NCI-H524 (cell line): ENCODE results near the gene PVALB.

Source experiments
- DNase-seq, 2 experiments: peaks; one replicate each; lab custom pipeline; 2025; lab: John Stamatoyannopoulos, UW

The PVALB gene

DNA sequence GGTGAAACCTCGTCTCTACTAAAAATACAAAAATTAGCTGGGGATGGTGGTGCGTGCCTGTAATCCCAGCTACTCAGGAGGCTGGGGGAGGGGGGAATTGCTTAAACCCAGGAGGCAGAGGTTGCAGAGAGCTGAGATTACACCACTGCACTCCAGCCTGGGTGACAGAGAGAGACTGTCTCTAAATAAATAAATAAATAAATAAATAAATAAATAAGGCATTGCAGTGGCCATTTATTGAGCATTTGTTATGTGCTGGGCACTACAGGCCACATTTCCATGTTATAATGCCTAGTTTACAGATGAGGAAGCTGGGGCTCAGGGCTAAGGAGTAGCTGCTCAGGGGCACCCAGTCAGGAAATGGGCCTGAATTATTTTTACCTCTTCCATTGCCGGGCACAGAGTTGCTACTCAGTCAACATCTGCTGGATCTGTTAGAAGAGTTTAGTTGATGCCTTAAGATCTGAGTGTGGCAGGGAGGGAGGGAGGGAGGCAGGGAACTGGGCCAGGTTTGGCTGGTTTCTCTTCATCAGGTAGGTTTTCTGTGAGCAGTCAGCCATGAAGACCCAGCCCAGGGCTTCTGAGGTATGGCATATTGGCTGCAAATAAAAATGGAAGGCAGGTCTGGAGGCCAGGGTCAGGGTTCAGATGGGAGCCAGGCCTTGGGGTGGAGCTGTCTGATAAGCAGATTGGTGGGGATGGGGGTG lies 5.6 kb downstream of the PVALB start:
- DNase-seq, result no peak

DNA sequence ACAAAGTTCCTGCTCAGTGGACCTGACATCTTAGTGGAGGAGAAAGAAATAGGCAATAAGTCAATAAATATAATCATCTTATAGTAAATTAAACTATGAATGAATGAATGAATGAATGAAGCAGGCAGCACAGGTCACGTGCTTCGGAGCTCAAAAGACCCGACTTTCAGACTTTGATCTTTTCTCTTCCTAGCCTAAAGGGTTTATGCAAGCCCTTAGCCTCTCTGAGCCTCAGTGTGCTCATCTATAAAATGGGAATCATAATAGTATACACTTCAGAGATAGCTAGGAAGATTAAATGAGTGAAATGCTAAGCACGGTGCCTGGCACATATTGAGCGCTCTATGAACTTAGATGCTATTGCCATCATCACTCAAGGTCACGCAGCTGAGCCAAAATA lies 7.5 kb downstream of the PVALB start:
- no peak for DNase-seq

DNA sequence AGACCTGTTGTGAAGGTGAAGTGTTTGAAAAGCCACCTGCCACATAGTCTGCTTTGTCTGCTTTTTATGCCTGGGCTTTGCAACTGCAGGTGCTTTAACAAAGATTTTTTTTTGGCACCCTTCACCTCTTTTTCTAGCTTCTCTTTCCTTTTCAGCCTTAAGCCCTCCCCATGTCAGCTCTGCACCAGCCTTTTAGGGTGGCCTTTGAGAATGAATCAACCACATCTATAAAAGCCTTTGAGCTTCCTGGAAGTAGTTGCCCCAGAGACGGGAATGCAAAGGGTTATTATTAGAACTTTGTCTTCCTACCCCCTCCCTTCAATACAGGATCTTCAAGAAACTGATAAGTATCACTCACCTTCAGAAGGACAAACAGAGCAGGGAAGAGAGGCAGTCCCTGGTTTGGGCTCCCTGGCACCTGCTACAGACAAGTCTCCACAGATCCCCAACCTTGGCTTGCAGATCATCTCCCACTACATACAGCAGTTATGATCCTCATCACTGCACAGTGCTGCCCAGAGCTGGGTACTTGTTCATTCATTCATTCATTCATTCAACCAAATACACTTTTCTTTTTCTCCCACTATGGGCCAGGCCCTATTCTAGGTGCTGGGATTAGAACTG lies 8.0 kb downstream of the PVALB start:
- no peak for DNase-seq

DNA sequence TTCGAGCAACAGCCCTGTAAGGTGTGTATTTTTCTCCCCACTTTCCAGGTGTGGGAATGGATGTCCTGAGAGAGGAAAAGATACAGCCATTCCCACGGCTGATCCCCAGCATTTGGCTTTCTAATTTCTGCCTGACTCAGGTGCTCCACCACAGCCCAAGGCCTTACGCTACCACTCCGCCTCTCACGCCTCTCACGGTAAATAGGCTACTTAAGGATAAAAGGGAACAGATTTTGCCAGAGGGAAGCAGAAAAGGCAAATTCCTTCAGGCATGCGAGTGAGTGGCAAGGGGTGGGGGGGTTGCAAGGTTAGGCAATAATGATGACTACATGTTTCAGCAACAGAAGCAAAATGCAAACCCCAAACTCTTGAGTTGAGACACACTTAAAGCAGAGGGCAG lies 9.2 kb downstream of the PVALB start:
- peak in 1 of 2 experiments; percentile 17 for DNase-seq

DNA sequence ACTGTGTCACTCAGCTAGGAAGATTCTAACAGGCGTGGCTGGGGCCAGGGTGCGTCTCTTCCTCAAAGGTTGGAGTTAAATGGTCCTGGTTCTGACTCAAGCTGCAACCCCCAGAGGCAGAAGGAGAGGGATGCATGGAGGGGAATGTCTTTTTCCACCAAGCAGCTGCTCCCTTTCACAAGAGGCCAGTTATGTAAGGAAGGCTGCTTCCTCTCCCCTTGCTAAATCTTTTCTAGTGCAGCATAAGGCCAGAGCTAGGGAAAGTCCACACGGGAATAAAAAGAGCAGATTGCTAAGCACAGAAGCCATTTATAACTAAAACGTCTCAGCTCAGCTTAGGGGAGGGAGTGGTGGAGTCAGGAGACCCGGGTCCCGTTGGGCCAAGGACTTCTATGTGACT lies 10.0 kb downstream of the PVALB start:
- DNase-seq, result peak; percentile 31 to 91

DNA sequence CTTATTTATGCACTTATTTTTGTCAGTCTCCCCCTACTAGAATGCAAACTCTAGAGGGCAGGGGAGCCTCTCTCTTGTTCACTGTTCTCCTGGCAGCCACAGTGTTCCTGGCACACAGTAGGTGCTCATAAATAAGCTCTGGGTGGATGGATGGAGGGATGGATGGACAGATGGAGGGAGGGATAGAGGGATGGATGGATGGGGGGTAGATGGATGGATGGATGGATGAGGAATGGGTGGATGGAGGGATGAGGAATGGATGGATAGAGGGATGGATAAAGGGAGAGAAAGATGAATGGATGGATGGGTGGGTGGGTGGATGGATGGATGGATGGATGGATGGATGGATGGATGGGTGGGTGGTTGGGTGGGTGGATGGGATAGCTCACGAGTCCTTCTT lies 13.5 kb downstream of the PVALB start:
- no peak for DNase-seq

DNA sequence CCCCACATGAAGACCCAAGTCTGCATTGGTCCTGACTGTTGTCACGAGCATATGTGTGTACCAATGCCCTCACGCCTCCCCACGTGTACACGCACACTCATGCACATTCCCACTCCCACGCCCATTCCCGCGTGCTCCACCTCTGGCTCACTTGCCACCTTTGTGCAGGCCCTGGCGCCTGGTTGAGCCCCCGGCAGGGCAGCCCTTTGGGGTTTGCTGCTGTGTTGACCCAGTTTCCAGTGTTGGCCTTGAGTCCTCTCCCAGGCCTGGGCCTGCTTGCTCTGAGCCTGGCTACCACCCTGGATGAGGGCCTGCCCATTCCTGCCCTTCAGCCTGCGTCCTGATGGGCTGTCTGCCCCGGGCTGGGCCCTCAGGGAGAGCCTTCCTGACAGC lies 18.2 kb downstream of the PVALB start:
- no peak for DNase-seq

DNA sequence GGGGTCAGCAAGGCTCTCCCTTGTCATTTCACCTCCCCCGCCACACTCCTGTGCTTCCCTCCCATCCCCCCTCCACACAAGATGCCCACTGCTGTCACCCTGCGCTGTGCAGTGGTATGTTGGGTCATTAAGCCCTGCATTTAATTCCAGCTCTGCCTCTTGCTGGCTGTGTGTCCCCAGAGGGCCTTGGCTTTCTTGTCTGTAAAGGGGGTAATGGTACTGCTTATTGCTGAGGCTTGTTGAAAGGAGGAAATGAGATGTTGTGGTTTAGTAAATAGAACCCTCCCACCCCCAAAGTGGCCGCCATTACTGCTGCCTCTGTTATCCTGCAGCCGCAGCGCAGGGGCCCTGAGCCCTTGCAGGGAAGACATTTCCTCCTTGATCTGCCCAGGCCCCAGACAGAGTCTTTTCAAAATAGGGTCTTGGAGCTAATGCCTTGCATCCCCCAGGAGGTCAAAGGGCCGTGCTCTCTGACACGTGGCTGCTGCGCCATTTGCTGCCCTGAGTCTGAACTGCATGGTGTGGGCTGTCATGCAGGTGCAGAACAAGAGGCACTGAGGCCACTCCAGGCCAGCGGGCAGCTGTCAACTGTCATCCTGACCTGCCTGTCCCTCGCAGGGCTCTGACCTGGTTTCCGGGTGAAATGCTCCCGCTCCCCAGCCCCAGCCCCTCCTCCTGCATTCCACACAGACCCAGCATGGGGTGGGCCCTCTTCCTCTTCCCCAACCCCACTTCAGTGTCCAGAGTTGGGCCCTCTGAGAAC lies 18.7 kb downstream of the PVALB start:
- no peak for DNase-seq

DNA sequence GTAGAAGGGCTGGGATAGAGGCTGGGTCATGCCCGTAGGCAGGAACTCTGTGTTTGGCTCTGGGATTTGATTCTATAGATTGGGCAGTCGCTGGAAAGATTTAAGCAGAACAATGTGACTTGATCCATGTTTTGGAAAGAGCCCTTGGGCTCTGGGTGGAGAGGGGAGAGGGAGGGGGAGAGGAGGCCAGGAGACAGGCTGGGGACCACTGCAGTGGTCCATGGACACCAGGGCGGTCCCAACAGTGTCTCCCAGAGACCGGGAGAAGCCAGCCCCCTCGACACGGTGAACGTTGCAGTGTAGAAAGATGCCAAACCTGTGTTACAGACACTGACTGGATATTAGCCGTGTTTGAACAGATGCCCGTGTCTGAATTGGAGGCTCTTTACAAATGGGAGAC lies 19.5 kb downstream of the PVALB start:
- no peak for DNase-seq

DNA sequence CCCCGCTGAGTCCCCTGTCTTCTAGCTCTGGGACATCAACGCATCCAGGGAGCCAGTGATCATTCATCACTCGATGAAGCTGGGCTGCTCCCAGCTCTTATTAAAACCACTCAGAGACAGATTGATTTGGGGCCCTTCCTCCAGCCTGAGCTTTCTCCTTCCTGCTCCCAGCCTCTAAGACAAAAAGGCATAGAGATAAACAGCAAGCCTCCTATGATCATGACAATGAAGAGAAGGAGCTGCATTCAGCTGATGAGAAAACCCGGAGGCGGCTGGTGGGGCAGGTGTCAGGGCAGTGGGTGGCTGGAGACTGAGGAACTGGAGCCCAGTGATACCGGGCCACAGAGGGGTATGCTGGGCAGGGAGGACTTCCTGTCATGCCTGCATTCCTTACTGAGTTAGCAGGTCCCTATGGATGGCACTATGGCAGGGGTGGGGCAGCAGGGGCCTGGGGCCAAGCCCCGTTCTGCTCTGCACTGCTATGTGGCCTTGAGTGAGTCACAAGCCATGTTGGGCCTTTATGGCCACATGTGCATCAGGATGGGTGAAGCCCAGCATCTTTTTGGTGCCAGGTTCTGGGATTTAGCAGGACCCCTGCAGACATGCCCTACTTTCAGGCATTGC lies 20.2 kb downstream of the PVALB start:
- no peak for DNase-seq

DNA sequence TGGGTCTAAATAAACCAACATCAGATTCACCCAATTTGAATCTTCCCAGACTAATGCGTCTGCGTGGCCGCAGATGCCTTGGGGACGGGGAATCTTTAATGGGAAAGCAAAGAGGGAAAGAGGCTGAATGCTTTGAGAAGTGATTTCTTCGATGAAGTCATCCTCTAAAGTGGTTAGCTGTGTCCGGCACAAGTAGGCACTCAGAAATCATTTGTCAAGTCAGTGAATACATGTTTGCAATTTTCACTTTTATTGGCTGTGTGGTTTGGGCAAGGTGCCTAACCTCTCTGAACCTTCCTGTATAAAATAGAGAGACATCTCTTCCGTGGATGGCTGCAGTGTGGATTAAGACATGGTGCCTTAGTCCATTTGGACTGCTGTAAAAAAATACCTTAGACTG lies 21.2 kb downstream of the PVALB start:
- no peak for DNase-seq

DNA sequence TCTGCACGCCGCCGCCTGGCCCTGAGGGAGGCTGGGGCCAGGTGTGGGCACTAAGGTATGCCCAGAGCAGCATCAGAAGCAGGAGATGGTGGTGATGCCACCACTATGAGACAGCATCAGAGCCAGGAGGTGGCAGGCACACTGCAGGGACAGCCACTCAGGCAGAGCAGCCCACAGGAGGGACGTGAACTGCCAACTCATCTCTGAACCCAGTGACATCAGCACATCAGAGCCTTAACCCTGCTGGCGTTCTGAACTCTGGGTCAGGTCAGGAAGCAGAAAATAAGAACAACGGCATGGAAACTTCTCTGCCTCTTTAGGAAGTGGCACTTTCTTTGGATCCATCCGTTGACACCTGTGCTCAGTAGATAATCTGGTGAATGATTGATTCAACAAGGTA lies 26.2 kb downstream of the PVALB start:
- no peak for DNase-seq

DNA sequence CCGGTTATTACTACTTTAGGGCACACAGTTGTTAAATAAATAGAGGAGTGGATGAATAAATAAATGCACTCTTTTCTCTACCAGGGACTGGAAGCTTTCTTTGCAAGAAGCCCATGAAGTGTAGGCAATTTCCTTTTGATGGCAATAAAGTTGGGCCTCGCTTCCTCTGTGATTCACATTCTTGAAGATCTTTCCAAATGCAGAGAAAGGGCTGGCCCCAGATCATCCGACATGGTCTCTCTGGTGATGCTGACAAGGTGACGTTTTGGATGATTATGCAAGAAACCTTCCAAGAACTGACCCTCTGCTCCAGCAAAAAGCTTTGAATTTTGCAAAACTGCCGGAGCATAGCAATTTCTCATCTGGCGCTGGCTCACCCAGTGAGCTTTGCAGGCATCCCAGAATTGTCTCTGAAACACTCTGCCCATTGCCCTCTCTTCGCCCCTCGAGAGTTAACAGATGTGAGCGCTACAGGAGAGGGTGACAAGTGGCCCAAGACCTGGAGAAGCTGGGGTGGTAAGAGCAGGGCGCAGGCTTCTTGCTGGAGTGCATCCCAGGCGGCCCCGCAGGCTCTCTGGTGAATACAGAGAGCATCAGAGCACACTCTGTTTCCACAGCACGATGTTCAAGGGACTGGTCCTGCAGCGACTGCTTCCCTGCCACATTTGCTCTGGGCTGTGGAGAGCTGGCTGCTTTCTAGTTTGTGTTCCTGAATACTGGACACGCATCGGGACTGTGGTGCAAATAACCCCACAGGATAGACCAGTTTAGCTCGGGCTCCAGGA lies 29.4 kb downstream of the PVALB start:
- peak; percentile 76 to 88 for DNase-seq

DNA sequence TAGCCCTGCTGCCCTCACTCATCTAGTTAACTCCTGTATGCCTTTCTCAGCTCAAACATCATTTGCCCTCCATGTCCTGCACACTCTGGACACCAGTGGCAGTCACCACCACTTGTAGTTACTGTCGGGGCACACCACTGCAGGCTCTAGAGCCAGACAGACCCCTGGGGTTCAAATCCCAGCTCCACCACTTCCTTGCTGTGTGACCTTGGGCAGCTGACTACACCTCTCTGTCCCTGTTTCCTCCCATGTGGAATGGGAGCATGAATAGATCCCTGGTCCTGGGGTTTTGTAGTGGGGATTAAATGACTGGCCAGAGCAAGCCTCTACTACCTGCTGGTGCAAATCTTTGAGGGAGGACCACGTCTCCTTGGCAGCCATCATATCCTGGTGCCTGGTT lies 33.1 kb downstream of the PVALB start:
- DNase-seq, result no peak

DNA sequence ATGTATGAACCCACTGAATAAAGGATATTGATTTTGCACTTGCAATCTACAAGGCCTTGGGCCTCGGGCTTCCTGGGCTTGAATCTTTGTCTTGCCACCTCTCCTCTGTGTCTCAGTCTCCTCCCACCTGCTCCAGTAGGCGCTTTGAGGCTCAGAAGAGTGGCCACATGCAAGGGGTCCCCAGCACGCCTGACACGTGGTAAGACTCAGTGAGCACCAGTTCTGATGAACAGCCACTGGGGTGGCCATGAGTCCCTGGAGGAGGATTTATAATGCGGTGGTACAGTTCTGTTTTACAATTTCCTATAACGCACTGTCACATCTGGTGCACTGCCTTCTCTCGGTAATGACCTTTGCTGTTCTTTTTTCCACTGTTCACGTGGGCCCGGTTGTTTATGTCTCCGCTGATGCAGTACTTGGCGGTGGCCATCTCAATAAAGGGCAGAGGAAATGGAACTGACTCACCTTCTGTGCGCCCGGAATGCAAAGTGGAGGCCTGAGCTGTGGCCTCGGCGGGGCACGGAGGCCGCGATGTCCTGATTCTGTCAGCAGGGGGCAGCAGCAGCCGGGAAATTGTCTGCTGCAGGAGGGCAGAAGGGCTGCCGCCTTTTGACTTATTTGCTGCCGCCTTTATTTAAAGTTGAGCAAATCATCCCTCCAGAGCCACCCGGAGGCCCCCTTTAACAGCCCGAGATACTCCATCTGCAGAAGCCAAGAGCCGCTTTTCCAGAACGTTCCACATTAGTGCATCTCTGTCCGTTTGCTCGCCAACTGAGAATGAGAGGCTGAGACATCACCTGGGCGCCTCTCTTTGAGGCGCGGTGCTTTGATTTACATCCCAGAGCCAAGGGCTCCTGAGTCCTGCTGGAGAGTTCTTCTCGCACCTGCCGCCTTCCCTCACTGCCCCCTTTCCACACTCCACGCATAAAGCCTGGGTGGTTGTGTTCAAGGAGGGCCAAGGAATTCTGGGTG lies 34.9 kb downstream of the PVALB start:
- peak; percentile 38 to 76 for DNase-seq

DNA sequence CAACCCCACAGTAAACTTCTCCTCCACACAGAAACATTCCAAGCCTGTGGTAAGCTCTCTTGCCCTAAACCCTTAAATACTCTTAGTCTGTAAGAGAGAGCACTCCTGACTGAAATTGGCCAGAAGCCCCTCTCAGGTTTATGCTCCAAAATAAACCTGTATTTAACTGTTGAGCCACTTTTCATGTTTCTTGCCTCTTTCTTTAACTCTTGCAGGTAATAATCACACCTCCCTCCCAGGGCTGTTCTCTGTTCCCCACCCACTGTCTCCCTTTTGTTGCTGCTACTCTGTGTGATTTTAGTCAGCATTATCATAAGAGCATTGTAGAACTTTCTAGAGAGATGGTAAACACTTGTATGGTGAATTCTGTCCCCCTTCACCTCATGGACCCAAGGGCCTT lies 38.8 kb downstream of the PVALB start:
- DNase-seq, result no peak

DNA sequence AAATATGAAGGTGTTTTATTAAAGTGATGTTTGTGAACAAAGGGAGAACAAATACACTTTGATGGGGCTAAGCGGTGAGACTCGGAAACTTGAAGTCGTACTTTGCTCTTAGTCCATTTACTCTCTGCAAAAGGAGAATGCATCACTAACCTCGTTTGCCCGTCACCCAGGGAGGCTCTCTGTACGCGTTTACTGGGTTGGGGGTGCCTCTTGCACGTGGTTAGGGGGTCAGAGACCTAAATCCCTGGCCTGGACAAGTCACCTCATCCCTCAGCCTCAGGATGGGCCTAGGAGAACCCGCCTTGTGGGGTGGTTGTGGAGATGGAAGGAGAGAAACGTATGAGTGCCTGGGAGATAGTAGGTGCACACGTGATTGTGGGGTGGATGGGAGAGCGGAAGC lies 40.1 kb downstream of the PVALB start:
- no peak for DNase-seq

DNA sequence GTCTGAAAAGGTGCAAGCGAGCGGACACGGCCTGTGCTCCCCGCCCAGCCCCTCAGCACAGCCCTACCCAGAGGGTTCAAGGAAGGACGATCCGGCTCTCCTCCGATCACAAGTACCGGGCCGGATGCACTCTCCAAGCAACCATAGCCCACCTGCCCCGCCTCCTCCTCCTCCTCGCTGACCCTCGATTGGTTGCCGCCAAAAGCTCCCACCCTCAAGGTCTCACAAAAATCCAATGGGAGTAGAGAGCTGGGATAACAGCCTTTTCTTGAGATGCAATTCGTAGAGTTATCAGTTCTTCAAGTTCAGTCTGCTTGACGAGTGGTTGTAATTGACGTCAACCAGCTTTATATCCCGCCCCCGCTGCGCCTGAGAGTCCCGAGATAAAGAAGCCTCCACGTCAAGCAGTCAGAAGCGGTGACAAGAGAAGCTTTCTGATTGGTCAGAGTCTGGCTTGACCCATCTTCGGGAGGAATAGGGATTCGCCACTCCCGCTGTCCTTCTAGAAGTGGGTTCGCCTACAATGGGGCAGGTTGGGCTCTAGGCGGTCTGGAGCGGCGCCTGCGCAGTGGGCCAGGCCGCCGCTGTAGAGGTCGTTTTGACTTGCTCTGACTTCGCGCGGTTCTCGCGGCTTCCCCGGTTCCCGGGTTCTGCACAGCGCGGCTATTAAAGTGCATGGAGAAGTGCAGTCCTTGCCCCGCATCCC lies 40.7 kb downstream of the PVALB start, which contains the start of gene IFT27:
Gene IFT27 (minus strand): TSS at position 156 of the 706 bp plus-strand sequence. CDS start 412 bp downstream, outside the sequence.
- peak; percentile 100 for DNase-seq

DNA sequence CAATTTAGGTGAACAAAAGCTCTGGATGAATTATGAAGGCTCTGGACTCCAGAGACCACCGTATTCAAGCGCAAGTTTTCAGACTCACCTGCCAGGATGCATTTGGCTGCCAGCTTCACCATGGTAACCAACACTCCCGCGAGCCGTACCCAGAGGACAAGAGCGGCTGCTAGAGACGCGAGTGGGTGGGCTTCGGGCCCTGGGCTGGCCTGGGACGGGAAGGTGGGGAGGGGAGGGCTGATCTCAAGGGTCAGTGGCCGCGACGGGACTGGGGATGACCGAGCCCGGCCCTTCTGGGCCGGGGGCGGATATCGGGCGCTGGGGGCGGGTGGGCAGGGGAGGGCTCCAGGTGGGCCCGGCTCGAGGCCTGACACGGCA lies 41.3 kb downstream of the PVALB start:
- DNase-seq, result peak in 1 of 2 experiments; percentile 39

DNA sequence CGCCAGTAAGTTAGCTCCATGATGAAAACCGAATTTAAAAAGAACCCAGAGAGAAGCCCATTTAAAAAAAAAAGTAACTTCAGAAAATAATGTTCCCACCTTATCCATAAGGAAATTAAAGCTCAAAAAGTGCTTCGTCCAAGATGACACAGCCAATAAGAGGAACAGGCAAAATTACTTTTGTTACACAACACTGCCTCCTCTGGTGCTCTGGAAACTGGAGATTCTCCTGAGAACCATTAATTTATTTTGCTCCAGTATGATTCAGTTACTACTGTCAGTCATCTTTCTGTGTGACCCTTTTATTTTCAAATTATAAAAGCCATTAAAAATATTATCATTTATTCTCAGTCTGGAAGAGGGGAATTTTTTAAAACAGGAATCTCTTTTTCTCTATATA lies 42.9 kb downstream of the PVALB start:
- peak in 1 of 2 experiments; percentile 50 for DNase-seq
